Mesenchymal stem cell (in vitro differentiated cells and primary cell): ENCODE results near the gene MRPS18B.
"Not testable (repeated sequence)": the region's sequence is repeated elsewhere in the genome, so short reads cannot be mapped to it uniquely, and the experiment has no call there.

Experiments
- DNase-seq: peaks from one replicate; pipeline ENCODE4 v3.0.0-alpha.2; 2013
- H2AFZ ChIP-seq: one replicate; pipeline ENCODE4 v1.6.1; 2013; ENCODE audit warnings: low read depth, mild to moderate bottlenecking, control low read depth, inconsistent platforms, low read length, moderate library complexity
- H2AK5ac ChIP-seq: 2 replicates; pipeline ENCODE4 v1.6.1; 2013; ENCODE audit warnings: low read length, moderate library complexity, mild to moderate bottlenecking, inconsistent platforms; ENCODE audit not compliant: severe bottlenecking
- H2BK120ac ChIP-seq: one replicate; pipeline ENCODE4 v1.6.1; 2013; ENCODE audit warnings: low read depth, mild to moderate bottlenecking, inconsistent platforms, low read length, moderate library complexity
- H2BK12ac ChIP-seq, 2 experiments: one replicate each; pipeline ENCODE4 v1.6.1; 2013; ENCODE audit warnings: inconsistent platforms in 2 of 2, low read length in 2 of 2, mild to moderate bottlenecking in 2 of 2, moderate library complexity in 2 of 2, control low read depth in 1 of 2
- H2BK15ac ChIP-seq: one replicate; pipeline ENCODE4 v1.6.1; 2013; ENCODE audit warnings: mild to moderate bottlenecking, low read depth, inconsistent platforms; ENCODE audit not compliant: poor library complexity, severe bottlenecking
- H2BK5ac ChIP-seq: 2 replicates; pipeline ENCODE4 v1.6.1; 2013; ENCODE audit warnings: low read depth, mild to moderate bottlenecking, low read length, control low read depth, inconsistent platforms; ENCODE audit not compliant: poor library complexity, severe bottlenecking
- H3K14ac ChIP-seq, 2 experiments: one replicate each; pipeline ENCODE4 v1.6.1; 2013; ENCODE audit warnings: inconsistent platforms in 2 of 2, low read length in 2 of 2, control low read depth in 1 of 2, mild to moderate bottlenecking in 1 of 2, moderate library complexity in 1 of 2
- H3K18ac ChIP-seq, 2 experiments: one replicate each; pipeline ENCODE4 v1.6.1; 2013; ENCODE audit warnings: inconsistent platforms in 2 of 2, low read length in 2 of 2, control low read depth in 1 of 2, low read depth in 1 of 2, mild to moderate bottlenecking in 1 of 2
- H3K23ac ChIP-seq, 2 experiments: one replicate each; pipeline ENCODE4 v1.6.1; 2013; ENCODE audit warnings: inconsistent platforms in 2 of 2, low read length in 2 of 2, mild to moderate bottlenecking in 2 of 2, moderate library complexity in 2 of 2, control low read depth in 1 of 2
- H3K27ac ChIP-seq: 2 replicates; pipeline ENCODE4 v1.5.1; 2013; ENCODE audit warnings: mild to moderate bottlenecking, moderate library complexity, low read length, control low read depth, inconsistent platforms; ENCODE audit not compliant: poor library complexity, severe bottlenecking
- H3K27me3 ChIP-seq, 2 experiments: 2 replicates each; pipeline versions ENCODE4 v1.6.1 to v1.7.0; 2013; ENCODE audit warnings: low read length in 2 of 2, mild to moderate bottlenecking in 2 of 2, moderate library complexity in 2 of 2, control low read depth in 1 of 2, inconsistent platforms in 1 of 2; ENCODE audit not compliant: control insufficient read depth in 1 of 2, insufficient read depth in 1 of 2
- H3K36me3 ChIP-seq, 2 experiments: 2 replicates each; pipeline versions ENCODE4 v1.6.1 to v1.7.0; 2013; ENCODE audit warnings: low read length in 2 of 2, control low read depth in 1 of 2, inconsistent platforms in 1 of 2, low read depth in 1 of 2, mild to moderate bottlenecking in 1 of 2; ENCODE audit not compliant: insufficient read depth in 2 of 2, control insufficient read depth in 1 of 2
- H3K4ac ChIP-seq, 2 experiments: one replicate each; pipeline ENCODE4 v1.6.1; 2013; ENCODE audit warnings: inconsistent platforms in 2 of 2, low read length in 2 of 2, mild to moderate bottlenecking in 2 of 2, moderate library complexity in 2 of 2, control low read depth in 1 of 2, low read depth in 1 of 2
- H3K4me1 ChIP-seq: 2 replicates; pipeline ENCODE4 v1.6.1; 2013; ENCODE audit warnings: low read depth, low read length, control low read depth; ENCODE audit not compliant: control insufficient read depth, insufficient read depth
- H3K4me2 ChIP-seq: 2 replicates; pipeline ENCODE4 v1.6.1; 2013; ENCODE audit warnings: low read length, mild to moderate bottlenecking, inconsistent platforms; ENCODE audit not compliant: poor library complexity, severe bottlenecking
- H3K4me3 ChIP-seq, 2 experiments: 2 replicates each; pipeline versions ENCODE4 v1.5.1 to v1.7.0; 2013; ENCODE audit warnings: low read length in 2 of 2, mild to moderate bottlenecking in 2 of 2, control low read depth in 1 of 2, low read depth in 1 of 2; ENCODE audit not compliant: insufficient read depth in 1 of 2
- H3K79me1 ChIP-seq: replicated peaks from 2 replicates; pipeline ENCODE4 v1.6.1; 2013; ENCODE audit warnings: mild to moderate bottlenecking, control low read depth, low read length, inconsistent platforms; ENCODE audit not compliant: poor library complexity, severe bottlenecking
- H3K9ac ChIP-seq: 2 replicates; pipeline ENCODE4 v1.7.0; 2013; ENCODE audit warnings: mild to moderate bottlenecking, low read length, moderate library complexity
- H3K9me3 ChIP-seq: 2 replicates; pipeline ENCODE4 v1.7.0; 2013; ENCODE audit warnings: mild to moderate bottlenecking, low read length; ENCODE audit not compliant: control insufficient read depth
- H4K8ac ChIP-seq: one replicate; pipeline ENCODE4 v1.6.1; 2013; ENCODE audit warnings: inconsistent platforms, mild to moderate bottlenecking, low read length, moderate library complexity
- H4K91ac ChIP-seq: one replicate; pipeline ENCODE4 v1.6.1; 2013; ENCODE audit warnings: mild to moderate bottlenecking, low read length, inconsistent platforms
- WGBS: methylation state at CpG from one replicate; pipeline ENCODE4 v1.1.7; 2013; ENCODE audit warnings: mixed read lengths; 5-methylcytosine and 5-hydroxymethylcytosine counted together

Gene MRPS18B

DNA sequence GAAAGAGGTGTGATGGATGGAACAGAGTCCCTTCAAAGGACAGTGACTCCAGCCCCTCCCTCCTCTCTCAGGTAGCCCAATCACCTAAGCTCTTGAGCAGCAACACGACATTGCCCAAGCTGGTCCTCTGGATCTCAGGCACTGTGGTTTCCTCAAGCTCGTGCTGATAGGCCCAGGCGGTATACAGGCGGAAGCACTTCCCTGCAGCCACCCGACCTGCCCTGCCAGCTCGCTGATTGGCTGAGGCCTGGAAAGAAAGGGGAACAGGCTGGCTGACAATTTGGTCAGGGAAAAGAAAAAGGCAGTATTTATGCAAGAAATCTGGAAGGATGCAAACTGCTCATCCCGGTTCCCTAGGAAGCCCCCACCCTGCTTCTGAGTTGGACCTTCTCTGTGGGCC, 38.9 kb downstream of the MRPS18B start:
- H3K4ac ChIP-seq: no peak overlapping the region
- no peak overlapping the region for H3K14ac ChIP-seq
- H3K36me3 ChIP-seq: peaks cover 82 to 94% of the 10 kb centered on the region in 2 experiments
- peak overlapping the region; percentile 34 for H3K27ac ChIP-seq
- no peak overlapping the region for H3K23ac ChIP-seq
- WGBS: 91% methylated on average over 6 of the region's 7 CpGs
- DNase-seq: no peak
- peaks cover 14% of the 10 kb centered on the region for H3K4me1 ChIP-seq
- H3K18ac ChIP-seq: no peak overlapping the region
- H3K4me2 ChIP-seq: no peak overlapping the region
- H2BK12ac ChIP-seq: no peak overlapping the region
- H4K8ac ChIP-seq: no peak overlapping the region
- H2AK5ac ChIP-seq: no peak overlapping the region
- no peaks in the 10 kb centered on the region for H3K27me3 ChIP-seq
- H2BK15ac ChIP-seq: no peak overlapping the region
- H2BK120ac ChIP-seq: no peak overlapping the region
- H3K4me3 ChIP-seq: no peak overlapping the region
- H3K9me3 ChIP-seq: no peaks in the 10 kb centered on the region
- H3K79me1 ChIP-seq: peaks cover 3% of the 10 kb centered on the region
- H4K91ac ChIP-seq: no peak overlapping the region
- H2AFZ ChIP-seq: no peak overlapping the region
- H2BK5ac ChIP-seq: no peak overlapping the region
- no peak overlapping the region for H3K9ac ChIP-seq

DNA sequence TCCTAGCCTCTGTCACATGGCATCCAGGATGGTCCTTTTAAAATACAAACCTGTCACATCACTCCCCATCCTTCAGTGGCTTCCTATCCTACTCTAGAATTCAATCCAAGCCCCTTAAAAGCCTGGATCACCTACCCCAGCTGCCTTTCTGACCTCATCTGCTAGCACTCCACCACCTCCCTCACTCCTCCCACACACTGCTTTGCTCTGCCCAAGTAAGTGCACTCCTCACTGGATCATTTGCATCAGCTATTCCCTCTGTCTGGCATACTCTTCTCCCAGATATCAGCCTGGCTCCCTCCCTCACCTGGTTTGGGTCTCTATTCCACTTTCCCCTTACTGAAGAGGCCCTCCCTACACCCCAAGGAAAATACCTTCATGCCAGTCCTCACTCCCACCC, 39.8 kb downstream of the MRPS18B start:
- Histone ChIP-seq H2BK12ac (no peak overlapping the region), H2BK15ac (no peak overlapping the region), H3K9ac (no peak overlapping the region), H4K91ac (no peak overlapping the region), H2AK5ac (no peak overlapping the region), H2BK5ac (no peak overlapping the region), H3K4ac (no peak overlapping the region), H3K14ac (no peak overlapping the region), H3K23ac (no peak overlapping the region), H3K9me3 (no peaks in the 10 kb centered on the region), H2AFZ (no peak overlapping the region), H4K8ac (no peak overlapping the region), H3K36me3 (peaks cover 86 to 94% of the 10 kb centered on the region in 2 experiments), H3K27ac (no peak overlapping the region), H2BK120ac (no peak overlapping the region), H3K4me3 (no peak overlapping the region), H3K79me1 (peaks cover 7% of the 10 kb centered on the region), H3K4me1 (peaks cover 14% of the 10 kb centered on the region), H3K27me3 (no peaks in the 10 kb centered on the region), H3K18ac (no peak overlapping the region), H3K4me2 (no peak overlapping the region)
- DNase-seq: no peak

DNA sequence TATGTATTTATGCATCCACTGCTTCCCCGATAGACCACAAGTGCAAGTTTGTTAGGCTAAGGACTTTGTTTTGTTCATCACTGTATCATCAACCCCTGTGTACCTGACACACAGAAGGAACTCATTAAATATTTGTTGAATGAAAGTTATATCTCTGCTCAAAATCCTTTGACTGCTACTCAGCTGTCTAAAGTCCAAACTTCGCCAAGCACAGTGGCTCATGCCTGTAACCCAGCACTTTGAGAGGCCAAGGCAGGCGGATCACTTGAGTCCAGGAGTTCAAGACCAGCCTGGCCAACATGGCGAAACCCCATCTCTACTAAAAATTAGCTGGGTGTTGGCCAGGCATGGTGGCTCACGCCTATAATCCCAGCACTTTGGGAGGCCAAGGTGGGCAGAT, 40.3 kb downstream of the MRPS18B start:
- H4K8ac ChIP-seq, H4K91ac ChIP-seq, H2AK5ac ChIP-seq, H3K9ac ChIP-seq, H3K14ac ChIP-seq, H2BK5ac ChIP-seq, H3K4ac ChIP-seq, H3K4me3 ChIP-seq, H2BK120ac ChIP-seq, H2BK15ac ChIP-seq, H3K27ac ChIP-seq, H2AFZ ChIP-seq, DNase-seq, H3K23ac ChIP-seq, H3K9me3 ChIP-seq, H2BK12ac ChIP-seq, H3K27me3 ChIP-seq, H3K4me2 ChIP-seq, H3K18ac ChIP-seq: not testable (repeated sequence)
- Histone ChIP-seq H3K4me1 (peaks cover 14% of the 10 kb centered on the region), H3K79me1 (peaks cover 10% of the 10 kb centered on the region), H3K36me3 (peaks cover 86 to 94% of the 10 kb centered on the region in 2 experiments)
- 94% methylated on average over 5 of the region's 5 CpGs for WGBS

DNA sequence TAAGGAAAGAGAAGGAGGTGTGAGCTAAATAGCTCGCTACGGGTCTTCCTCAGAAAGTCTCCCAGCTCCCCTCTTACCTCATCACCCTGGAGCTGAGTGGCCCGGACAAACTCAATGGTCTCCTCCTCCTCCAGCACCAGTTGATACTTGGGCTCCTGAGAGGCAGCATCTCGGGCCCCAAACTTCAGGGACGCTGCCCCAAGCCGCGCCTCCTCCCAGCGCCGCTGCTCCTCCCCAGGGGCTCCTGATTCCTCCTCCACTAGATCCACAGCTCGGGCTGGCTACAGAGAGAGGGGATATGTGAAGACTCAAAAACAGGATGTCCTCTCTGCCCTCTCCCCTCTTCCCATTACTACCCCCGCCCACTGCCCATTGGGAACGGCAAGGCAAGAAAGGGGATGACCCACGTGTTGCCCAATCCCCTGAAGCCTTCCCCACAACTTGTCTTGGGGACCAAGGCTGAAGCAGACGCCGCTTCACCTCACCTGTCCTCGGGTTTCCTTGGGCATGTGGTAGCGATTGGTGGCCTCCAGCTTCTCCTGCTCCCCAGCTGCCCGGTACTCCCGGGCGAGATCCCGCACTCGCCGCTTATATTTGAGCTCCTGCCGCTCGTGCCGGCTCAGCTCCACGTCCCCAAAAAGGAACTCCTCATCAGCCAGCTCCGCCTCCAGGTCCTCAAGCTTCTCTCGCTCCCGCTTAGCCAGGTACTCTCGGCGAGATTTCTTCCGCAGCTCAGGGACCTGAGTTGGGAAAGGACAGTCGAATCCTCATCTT, 47.5 kb downstream of the MRPS18B start:
- Histone ChIP-seq H3K4me2 (no peak overlapping the region), H4K91ac (no peak overlapping the region), H3K4me1 (no peaks in the 10 kb centered on the region), H3K23ac (no peak overlapping the region), H2AK5ac (no peak overlapping the region), H3K14ac (no peak overlapping the region), H3K36me3 (peaks cover 62 to 82% of the 10 kb centered on the region in 2 experiments), H2AFZ (no peak overlapping the region), H3K27ac (no peak overlapping the region), H3K9ac (no peak overlapping the region), H2BK12ac (no peak overlapping the region), H3K9me3 (no peaks in the 10 kb centered on the region), H4K8ac (no peak overlapping the region), H2BK5ac (no peak overlapping the region), H3K4me3 (no peak overlapping the region), H2BK15ac (no peak overlapping the region), H3K27me3 (no peaks in the 10 kb centered on the region), H3K79me1 (peaks cover 28% of the 10 kb centered on the region), H3K4ac (no peak overlapping the region), H3K18ac (no peak overlapping the region), H2BK120ac (no peak overlapping the region)
- 96% methylated on average over 30 of the region's 34 CpGs for WGBS
- no peak for DNase-seq
